Keratinocyte (primary cell): ENCODE measurements around the gene FKBP10. TPM values are rescaled to one million over a fixed set of nuclear protein-coding genes. Genes with fewer than 3 reads are reported as not detected.
A peak's percentile ranks its signal among the peaks of the same experiment; 100 is the strongest.

Experiments used
- DNase-seq: peaks from one replicate; pipeline ENCODE4 v3.0.0-alpha.2; 2011; ENCODE audit warnings: low read depth, missing footprints, low spot score
- FAIRE-seq: peaks from 2 replicates; lab custom pipeline; 2011; peaks lifted over from hg19 to GRCh38; lab: Jason Lieb, UNC
- H2AFZ ChIP-seq: 2 replicates; pipeline ENCODE4 v1.6.0; 2012; ENCODE audit warnings: low read length, control low read depth, inconsistent platforms; ENCODE audit not compliant: control insufficient read depth
- H3K27ac ChIP-seq: 2 replicates; pipeline ENCODE4 v1.5.1; 2011; ENCODE audit warnings: low read length; ENCODE audit not compliant: control insufficient read depth, insufficient read depth
- H3K27me3 ChIP-seq: 3 replicates; pipeline ENCODE4 v1.6.0; 2011; ENCODE audit warnings: low read length; ENCODE audit not compliant: control insufficient read depth, insufficient read depth; ENCODE audit errors: extremely low read depth
- H3K36me3 ChIP-seq, 2 experiments: 2 replicates in 1 of 2; 3 replicates in 1 of 2; pipeline ENCODE4 v1.5.1; 2011; ENCODE audit warnings: low read length in 2 of 2, mild to moderate bottlenecking in 1 of 2; ENCODE audit not compliant: control insufficient read depth in 2 of 2, insufficient read depth in 2 of 2; ENCODE audit errors: extremely low read depth in 1 of 2
- H3K4me1 ChIP-seq: 3 replicates; pipeline ENCODE4 v1.5.1; 2011; ENCODE audit warnings: low read length; ENCODE audit not compliant: control insufficient read depth, insufficient read depth; ENCODE audit errors: extremely low read depth
- H3K4me2 ChIP-seq: 3 replicates; pipeline ENCODE4 v1.6.0; 2011; ENCODE audit warnings: low read depth, low read length; ENCODE audit not compliant: control insufficient read depth, insufficient read depth; ENCODE audit errors: extremely low read depth
- H3K4me3 ChIP-seq, 3 experiments: fragments of 200-600 bp in 1 of 3; sonication (generic) in 1 of 3; 2 replicates in 2 of 3; 3 replicates in 1 of 3; pipeline ENCODE4 v1.5.1; 2011 to 2016; ENCODE audit warnings: low read length in 3 of 3, mild to moderate bottlenecking in 3 of 3, control low read depth in 2 of 3, inconsistent platforms in 1 of 3, low read depth in 1 of 3, mixed read lengths in 1 of 3, mixed run types in 1 of 3, moderate library complexity in 1 of 3; ENCODE audit not compliant: control insufficient read depth in 2 of 3, insufficient read depth in 2 of 3; ENCODE audit errors: extremely low read depth in 1 of 3
- H3K79me2 ChIP-seq: 2 replicates; pipeline ENCODE4 v1.6.0; 2012; ENCODE audit warnings: low read length; ENCODE audit not compliant: control insufficient read depth, insufficient read depth
- H3K9ac ChIP-seq: 3 replicates; pipeline ENCODE4 v1.6.0; 2011; ENCODE audit warnings: low read length; ENCODE audit not compliant: control insufficient read depth, insufficient read depth; ENCODE audit errors: extremely low read depth
- H3K9me1 ChIP-seq: 3 replicates; pipeline ENCODE4 v1.6.0; 2011; ENCODE audit warnings: low read length; ENCODE audit not compliant: control insufficient read depth, insufficient read depth; ENCODE audit errors: extremely low read depth
- H3K9me3 ChIP-seq: 2 replicates; pipeline ENCODE4 v1.5.1; 2012; ENCODE audit warnings: low read depth, low read length; ENCODE audit not compliant: control insufficient read depth
- H4K20me1 ChIP-seq: 3 replicates; pipeline ENCODE4 v1.6.0; 2011; ENCODE audit warnings: low read length; ENCODE audit not compliant: control insufficient read depth, insufficient read depth; ENCODE audit errors: extremely low read depth
- EZH2 ChIP-seq: IDR thresholded peaks from one replicate; pipeline ENCODE4 v1.6.1; 2012; ENCODE audit warnings: inconsistent platforms, mild to moderate bottlenecking, low read length, moderate library complexity
- dilution Hi-C: fragments of 300-500 bp; cut with MboI; formaldehyde crosslinking; loops from one replicate; pipeline ENCODE4 v1.7.0; 2020; ENCODE audit warnings: low sequenced_read_pairs; ENCODE audit not compliant: extremely low pct_ligation_motif_present
- polyA plus RNA-seq, 5 experiments: library from polyadenylated mRNA; depleted of rRNA in 3 of 5; stranded (reverse) in 3 of 5; stranded (forward) in 1 of 5; unstranded in 1 of 5; fragments of >200 nt; gene quantifications; 1 replicate in 1 of 5; 2 replicates in 3 of 5; 3 replicates in 1 of 5; pipeline versions ENCODE4 v1.2.1 to v1.2.3, GENCODE V29; 2011 to 2012; ENCODE audit warnings: missing spikeins in 2 of 5, low read depth in 1 of 5, low replicate concordance in 1 of 5
- TF ChIP-seq, protein P1 (sequence below), 3 experiments: IDR thresholded peaks in 1 of 3; conservative IDR thresholded peaks in 1 of 3; optimal IDR thresholded peaks in 1 of 3; 2 replicates in 2 of 3; 3 replicates in 1 of 3; pipeline versions ENCODE3 to v1.5.1; 2011; ENCODE audit warnings: low read length in 3 of 3, mild to moderate bottlenecking in 3 of 3, moderate library complexity in 2 of 3, control low read depth in 1 of 3, inconsistent platforms in 1 of 3; ENCODE audit not compliant: insufficient read depth in 2 of 3; ENCODE audit errors: extremely low read depth in 1 of 3

Gene FKBP10
- polyA plus RNA-seq, 1 donor (not counting 4 experiments of a cell fraction or from before 2014, with no cell fraction given), result 0.38 TPM

GRCh38 chr17:41813152-41813680 lies 412 bp downstream of the FKBP10 start:
- H3K36me3 ChIP-seq, result no peaks in the 10 kb centered on the region
- peaks cover 8% of the 10 kb centered on the region for H3K4me1 ChIP-seq
- DNase-seq (no peak), FAIRE-seq (no peak)
- no peak overlapping the region for H3K9ac ChIP-seq
- H3K9me3 ChIP-seq, result no peaks in the 10 kb centered on the region
- no peaks in the 10 kb centered on the region for H3K9me1 ChIP-seq
- no peak overlapping the region for H3K27ac ChIP-seq
- H2AFZ ChIP-seq, result no peak overlapping the region
- dilution Hi-C loops, result no loop called here
- H3K27me3 ChIP-seq, result peaks cover 16% of the 10 kb centered on the region
- peak; percentile 33 for TF ChIP-seq EZH2
- TF ChIP-seq, protein P1, sequence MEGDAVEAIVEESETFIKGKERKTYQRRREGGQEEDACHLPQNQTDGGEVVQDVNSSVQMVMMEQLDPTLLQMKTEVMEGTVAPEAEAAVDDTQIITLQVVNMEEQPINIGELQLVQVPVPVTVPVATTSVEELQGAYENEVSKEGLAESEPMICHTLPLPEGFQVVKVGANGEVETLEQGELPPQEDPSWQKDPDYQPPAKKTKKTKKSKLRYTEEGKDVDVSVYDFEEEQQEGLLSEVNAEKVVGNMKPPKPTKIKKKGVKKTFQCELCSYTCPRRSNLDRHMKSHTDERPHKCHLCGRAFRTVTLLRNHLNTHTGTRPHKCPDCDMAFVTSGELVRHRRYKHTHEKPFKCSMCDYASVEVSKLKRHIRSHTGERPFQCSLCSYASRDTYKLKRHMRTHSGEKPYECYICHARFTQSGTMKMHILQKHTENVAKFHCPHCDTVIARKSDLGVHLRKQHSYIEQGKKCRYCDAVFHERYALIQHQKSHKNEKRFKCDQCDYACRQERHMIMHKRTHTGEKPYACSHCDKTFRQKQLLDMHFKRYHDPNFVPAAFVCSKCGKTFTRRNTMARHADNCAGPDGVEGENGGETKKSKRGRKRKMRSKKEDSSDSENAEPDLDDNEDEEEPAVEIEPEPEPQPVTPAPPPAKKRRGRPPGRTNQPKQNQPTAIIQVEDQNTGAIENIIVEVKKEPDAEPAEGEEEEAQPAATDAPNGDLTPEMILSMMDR (optimal IDR thresholded peaks at IDR 0.05 in 1 of 3, IDR thresholded peaks at IDR 0.05 in 1 of 3, conservative IDR thresholded peaks at IDR 0.05 in 1 of 3; ENCODE audit: extremely low read depth in 1 of 3, insufficient read depth in 2 of 3, low read length in 3 of 3), result no peak
- no peak overlapping the region for H3K4me2 ChIP-seq
- H3K79me2 ChIP-seq, result no peaks in the 10 kb centered on the region
- H3K4me3 ChIP-seq, result no peak overlapping the region
- no peaks in the 10 kb centered on the region for H4K20me1 ChIP-seq

DNA sequence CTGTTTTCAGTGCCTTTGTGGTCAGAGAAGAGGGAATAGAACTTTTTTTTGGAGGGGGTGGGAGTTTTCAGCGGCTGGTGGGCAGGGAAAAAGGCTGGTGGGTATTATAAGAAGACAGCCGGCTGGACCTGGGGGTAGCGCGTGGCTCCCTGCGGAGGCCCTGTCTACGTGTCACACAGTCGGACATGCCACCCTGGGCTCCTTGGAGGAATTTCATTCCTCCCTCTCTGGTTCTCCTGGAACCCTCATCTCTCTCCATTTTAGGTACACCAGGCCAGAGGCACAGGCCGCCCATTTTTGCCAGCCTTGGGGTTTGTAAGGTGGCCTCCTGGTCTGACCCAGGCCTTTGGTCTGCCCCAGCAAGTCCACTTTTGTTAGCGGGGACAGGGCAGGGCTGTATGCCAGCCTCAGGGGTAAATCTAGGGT lies 908 bp downstream of the FKBP10 start:
- Histone ChIP-seq H3K9ac (no peak overlapping the region), H4K20me1 (no peaks in the 10 kb centered on the region), H3K27ac (no peak overlapping the region), H3K4me2 (no peak overlapping the region), H3K27me3 (peaks cover 16% of the 10 kb centered on the region), H3K4me1 (peaks cover 8% of the 10 kb centered on the region), H3K9me3 (no peaks in the 10 kb centered on the region), H3K79me2 (no peaks in the 10 kb centered on the region), H3K9me1 (no peaks in the 10 kb centered on the region), H3K36me3 (no peaks in the 10 kb centered on the region), H2AFZ (no peak overlapping the region), H3K4me3 (no peak overlapping the region)
- dilution Hi-C loops, result no loop called here
- FAIRE-seq, result no peak
- TF ChIP-seq, protein P1 (optimal IDR thresholded peaks at IDR 0.05 in 1 of 3, IDR thresholded peaks at IDR 0.05 in 1 of 3, conservative IDR thresholded peaks at IDR 0.05 in 1 of 3; ENCODE audit: extremely low read depth in 1 of 3, insufficient read depth in 2 of 3, low read length in 3 of 3), result no peak
- no peak for TF ChIP-seq EZH2
- no peak for DNase-seq
